ENCODE measurements around the gene PRKAR2B. TPM values are rescaled to one million over a fixed set of nuclear protein-coding genes. Genes with fewer than 3 reads are reported as not detected.

Gene PRKAR2B
- polyA plus RNA-seq, 4 donors, result 35.7 to 40.5 (median 38.3) TPM

DNA sequence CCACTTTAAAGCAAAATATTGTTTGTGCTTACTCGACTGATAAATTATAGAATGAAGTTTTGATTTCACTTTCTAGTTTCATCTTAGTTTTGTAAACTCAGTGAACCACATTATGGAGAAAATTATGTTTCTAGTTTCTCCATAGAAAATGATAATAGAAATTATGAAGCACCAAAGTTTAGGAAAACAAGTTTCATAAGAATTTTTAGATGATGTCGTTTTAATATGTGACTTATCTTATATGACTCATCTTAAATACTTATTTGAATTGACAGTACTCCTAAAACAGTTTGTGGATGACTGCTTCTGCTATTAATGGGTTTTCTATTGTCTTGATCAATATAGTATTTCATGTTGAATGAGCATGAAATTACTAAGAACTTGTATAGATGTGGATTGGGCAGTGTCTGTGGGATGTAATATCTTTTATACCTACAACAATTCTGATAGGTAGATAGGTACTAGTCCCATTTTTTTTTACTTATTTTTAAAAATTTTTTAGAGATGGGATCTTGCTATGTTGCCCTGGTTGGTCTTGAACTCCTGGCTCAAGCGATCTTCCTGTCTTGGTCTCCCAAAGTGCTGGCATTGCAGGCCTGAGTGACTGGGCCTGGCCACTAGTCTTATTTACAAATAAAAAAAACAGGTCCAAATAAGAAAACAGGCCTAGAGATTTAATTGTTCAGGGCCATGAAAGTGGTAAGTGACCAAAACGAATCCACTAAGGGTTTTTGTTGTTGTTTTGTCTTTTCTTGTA lies 127.9 kb downstream of the PRKAR2B start:
- DNase-seq (ENCODE audit: low read depth in 4 of 4, low spot score in 2 of 4), result no peak

DNA sequence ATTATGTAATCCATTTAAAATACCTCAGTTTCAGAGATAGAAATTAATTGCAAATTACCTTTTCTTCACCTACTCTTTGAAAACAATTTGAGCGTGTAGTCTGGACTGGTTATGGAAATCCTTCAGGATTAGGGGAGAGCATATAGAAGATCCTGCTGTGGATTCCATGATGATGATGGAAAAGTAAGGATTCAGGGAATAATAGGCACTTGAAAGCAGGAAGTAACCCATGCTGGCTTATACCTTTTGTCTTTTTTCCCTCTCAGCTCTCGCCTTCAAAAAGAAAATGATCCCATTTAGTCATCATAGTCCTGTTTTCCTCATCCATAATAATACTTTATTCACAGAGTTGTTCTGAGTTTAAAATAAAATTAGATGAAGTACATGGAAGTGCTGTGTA lies 128.7 kb downstream of the PRKAR2B start:
- no peak for DNase-seq (ENCODE audit: low read depth in 4 of 4, low spot score in 2 of 4)

DNA sequence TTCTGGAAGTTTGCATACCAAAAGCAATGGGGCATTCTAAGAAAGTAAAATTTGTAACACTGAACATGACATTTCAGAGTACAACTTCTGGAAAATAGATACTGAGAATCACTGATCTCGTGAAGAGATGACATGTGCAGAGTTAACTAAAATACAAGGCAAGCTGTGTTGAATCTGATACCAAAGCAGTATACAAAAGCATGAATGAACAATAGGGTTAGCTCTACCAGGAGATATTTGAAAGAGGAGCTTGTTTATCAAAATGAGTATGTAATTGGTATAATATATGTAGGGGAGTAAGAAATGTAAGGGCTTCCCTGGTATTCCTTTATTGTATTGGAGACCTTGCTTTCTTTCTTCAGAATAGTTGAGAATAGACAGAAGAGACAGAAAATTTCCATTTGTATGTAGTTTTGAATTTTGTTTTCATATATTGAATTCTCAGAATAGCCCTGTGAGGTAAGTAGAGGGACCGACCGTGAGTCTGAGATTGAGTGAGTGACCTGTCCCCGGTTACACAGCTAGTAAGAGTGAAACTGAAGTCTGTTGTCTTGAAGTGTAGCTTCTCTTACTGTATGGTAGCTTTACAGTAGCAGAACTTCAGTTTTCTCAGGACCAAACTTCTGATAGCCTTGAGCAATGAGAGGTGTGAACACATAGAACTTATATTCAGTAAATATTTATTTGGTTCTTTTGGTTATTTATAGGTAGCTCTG lies 129.3 kb downstream of the PRKAR2B start:
- no peak for DNase-seq (ENCODE audit: low read depth in 4 of 4, low spot score in 2 of 4)

DNA sequence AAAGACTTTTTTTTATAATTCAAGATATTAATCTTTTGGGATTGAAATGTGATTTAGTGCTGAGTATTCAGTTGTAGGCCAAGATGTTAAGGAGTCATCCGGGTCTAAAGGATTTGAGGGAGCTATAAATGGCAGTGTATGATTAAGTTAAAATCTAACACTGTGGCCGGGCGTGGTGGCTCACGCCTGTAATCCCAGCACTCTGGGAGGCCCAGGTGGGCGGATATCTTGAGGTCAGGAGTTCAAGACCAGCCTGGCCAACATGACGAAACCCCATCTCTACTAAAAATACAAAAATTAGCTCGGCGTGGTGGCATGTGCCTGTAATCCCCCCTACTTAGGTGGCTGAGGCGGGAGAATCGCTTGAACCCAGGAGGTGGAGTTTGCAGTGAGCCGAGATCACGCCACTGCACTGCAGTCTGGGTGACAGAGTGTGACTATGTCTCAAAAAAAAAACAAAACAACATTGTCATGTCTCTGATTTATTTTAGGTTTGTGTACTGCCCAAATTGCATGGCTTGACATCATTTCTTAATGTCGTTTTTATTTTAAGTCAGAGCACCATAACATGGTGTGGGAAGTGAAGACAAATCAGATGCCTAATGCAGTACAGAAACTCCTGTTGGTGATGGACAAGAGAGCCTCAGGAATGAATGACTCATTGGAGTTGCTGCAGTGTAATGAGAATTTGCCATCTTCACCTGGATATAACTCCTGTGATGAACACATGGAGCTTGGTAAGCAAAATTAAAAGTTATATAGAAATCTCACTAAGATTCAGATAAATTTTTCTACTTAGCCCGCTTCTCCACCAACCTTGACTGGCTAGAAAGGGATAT lies 135.0 kb downstream of the PRKAR2B start:
- no peak for DNase-seq (ENCODE audit: low read depth in 4 of 4, low spot score in 2 of 4)

DNA sequence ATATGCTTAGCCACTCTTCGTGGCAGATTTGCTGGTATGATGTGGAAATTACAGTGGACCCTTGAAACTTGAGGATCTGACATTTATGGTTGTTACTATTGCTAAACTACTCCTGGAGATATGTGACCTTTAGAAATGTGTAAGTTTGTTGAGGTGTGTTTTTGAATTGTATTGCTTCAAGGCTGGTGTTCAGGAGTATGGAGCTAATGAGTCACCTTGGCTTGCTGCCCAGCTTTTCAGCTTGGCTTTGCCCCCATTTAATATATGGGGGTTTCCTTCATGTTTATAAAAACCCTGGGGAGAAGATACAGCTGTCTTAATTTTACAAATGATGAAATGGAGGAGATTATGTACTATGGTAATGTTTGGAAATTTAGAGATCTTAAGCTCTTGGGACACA lies 135.9 kb downstream of the PRKAR2B start:
- no peak for DNase-seq (ENCODE audit: low read depth in 4 of 4, low spot score in 2 of 4)

DNA sequence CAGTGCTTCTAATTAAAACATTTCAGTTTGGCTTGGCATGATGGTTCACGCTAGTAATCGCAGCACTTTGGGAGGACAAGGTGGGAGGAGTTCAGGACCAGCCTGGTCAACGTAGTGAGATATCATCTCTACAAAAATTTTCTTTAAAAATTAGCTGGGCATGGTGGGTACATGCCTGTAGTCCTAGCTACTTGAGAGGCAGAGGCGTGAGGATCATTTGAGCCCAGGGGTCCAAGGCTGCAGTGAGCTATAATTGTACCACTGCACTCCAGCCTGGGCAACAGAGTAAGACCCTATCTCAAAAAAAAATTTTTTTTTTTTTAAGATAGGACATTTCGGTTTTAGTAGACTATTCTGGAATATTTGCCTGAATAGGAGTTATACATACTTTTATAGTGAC lies 136.7 kb downstream of the PRKAR2B start:
- DNase-seq (ENCODE audit: low read depth in 4 of 4, low spot score in 2 of 4), result no peak

DNA sequence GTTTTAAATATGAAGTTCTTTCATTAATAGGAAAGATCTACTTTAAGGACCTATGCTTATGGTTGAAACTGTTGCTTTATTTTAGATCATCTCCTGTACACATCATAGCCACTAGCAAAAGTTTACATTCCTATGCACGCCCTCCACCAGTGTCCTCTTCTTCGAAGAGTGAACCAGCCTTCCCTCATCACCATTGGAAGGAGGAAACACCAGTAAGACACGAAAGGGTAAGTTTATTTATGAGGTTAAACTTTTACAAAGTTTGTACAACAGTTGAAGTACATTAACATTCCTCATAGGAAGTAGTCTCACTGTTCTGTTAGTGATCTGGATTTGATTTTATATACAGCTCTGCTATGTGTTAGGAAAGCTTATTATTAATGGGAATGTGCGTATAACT lies 141.2 kb downstream of the PRKAR2B start:
- DNase-seq (ENCODE audit: low read depth in 4 of 4, low spot score in 2 of 4), result no peak

DNA sequence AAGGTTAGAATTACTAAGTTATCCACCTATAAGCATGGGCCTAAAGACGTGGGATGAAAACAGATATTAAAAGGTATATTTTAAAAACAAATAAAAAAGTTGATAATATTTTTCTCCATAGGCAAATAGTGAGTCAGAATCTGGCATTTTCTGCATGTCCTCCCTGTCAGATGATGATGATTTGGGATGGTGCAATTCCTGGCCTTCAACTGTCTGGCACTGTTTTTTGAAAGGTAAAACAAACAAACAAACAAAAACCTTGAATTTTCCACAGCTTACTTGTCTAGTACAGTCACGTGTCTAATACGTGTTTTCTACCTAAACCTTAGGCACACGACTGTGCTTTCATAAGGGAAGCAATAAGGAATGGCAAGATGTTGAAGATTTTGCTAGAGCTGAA lies 141.7 kb downstream of the PRKAR2B start:
- DNase-seq (ENCODE audit: low read depth in 4 of 4, low spot score in 2 of 4), result no peak

DNA sequence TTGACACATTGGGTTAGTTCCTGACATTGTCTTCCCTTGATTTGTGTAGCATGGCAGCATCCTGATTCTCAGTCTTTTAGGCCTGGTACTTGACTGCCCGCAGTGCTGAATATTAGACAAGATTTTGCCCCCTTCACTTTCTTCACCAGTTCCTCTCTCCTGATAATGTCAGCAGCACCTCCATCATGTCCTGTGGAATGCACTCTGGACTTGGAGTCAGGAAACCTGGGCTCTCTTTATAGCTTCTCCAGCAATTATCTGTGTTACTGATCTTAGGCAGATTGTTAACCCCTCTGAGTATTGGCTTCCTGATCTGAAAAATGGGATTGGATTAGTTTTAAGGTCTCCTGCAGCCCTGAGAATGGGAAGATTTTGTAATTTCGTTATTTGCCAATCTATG lies 143.3 kb downstream of the PRKAR2B start:
- no peak for DNase-seq (ENCODE audit: low read depth in 4 of 4, low spot score in 2 of 4)

DNA sequence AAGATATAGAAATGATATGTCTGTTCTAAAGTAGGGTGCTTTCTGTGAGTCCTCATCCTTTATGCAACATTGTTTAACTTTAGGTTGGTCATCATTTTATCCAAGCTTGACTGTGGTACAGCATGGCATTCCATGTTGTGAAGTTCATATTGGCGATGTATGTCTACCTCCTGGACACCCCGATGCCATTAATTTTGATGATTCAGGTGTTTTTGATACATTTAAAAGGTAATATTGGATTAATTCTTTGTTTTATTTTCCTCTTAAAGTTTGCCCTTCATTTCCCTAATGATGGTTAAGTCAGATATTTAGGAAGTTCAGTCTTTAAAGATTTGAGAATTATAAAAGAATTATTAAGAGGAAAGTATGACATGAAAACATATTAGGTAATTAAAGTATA lies 145.6 kb downstream of the PRKAR2B start:
- no peak for DNase-seq (ENCODE audit: low read depth in 4 of 4, low spot score in 2 of 4)

DNA sequence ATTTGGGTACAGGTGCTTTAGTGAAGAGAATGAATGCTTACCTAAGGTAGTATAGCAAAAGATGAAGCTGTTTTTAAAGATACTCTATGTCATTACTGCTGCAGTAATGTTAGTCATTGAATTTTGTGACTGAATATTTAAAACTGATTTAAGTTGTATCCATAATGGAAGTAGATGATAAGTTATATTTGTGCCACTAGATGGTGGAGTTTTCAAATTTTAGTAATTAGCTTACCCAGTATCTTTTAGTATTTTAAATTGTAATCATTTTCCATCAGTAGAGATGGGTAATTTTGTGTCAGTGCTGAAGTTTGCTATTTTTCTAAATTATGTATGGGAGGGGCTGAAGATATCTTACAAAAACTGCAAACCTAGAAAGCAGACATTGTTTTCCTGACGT lies 149.5 kb downstream of the PRKAR2B start:
- DNase-seq (ENCODE audit: low read depth in 4 of 4, low spot score in 2 of 4), result no peak

DNA sequence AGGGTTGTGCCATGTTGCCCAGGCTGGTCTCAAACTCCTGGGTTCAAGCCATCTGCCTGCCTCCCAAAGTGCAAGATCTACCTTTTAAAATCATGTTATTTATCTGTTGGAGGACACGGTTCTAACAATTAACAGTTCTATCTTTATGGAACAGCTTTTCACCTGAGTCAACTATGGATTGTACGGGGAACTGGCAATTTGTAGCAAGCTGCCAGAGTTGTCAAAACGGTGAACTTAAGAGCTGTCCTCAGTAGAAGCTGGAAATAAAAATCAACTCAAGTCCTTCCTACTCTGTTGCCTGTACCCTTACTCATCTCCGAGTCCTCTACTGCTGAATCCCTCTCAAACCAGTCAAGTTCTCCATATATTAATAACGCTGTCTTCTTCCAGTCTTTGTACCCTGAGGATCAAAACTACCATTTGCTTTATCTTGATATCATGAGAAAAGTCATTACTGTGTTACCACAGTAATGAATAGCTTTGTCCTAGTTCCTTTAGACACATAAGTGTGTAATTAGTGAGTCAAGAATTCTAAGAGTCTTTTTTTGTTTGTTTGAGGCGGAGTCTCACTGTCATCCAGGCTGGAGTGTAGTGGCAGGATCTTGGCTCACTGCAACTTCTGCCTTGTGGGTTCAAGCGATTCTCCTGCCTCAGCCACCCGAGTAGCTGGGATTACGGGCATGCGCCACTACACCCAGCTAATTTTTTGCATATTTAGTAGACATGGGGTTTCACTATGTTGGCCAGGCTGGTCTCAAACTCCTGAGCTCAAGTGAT lies 152.5 kb downstream of the PRKAR2B start:
- DNase-seq (ENCODE audit: low read depth in 4 of 4, low spot score in 2 of 4), result no peak

DNA sequence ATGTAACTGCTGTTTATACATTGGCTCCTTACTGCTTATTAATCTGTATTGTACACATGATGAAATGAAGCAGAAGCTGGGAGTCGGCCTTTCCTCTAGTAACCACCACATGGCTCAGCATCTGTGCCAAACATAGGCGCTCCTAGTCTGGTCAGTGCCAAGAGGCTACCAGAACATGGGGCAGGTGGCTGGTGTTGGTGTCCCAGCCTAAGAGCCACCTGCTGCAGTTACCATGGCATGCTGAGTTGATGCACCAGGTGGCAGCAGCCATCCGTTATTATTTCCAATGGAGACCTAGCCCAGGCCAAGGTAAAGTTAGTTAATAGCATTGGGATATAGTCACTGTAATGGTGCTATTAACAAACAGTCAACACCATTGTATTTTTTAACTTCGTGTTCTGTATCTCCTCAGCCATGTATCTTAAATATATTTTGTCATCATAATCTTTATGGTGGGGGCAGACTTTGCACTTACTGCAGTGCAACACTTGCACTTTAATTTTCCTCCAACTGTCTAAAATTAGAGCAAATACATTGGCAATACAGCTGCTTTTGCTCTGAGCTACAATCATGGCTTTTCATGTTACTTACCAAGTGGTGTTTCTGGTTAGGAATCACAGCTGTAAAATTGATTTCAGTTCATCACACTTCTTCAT lies 157.4 kb downstream of the PRKAR2B start:
- DNase-seq (ENCODE audit: low read depth in 4 of 4, low spot score in 2 of 4), result peak in 1 of 4 donors; percentile 13

DNA sequence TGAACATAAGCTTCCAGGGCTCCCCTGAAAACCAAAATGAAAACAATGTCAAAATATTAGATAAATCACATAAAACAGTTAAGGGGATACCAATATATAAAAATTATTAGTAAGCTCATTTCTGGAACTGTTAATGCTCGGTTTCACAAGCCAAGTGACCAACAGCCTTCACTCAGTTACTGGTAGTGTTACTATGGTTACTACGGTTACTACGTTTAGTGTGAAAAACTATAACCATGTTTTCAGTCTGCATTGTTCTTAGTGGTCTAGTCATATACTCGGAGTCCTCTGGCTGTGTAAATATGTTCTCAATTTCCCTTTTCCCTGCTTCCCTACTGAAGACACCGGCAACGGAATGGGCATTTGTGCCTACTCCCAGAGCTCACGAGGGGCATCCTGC lies 159.1 kb downstream of the PRKAR2B start:
- DNase-seq (ENCODE audit: low read depth in 4 of 4, low spot score in 2 of 4), result no peak

DNA sequence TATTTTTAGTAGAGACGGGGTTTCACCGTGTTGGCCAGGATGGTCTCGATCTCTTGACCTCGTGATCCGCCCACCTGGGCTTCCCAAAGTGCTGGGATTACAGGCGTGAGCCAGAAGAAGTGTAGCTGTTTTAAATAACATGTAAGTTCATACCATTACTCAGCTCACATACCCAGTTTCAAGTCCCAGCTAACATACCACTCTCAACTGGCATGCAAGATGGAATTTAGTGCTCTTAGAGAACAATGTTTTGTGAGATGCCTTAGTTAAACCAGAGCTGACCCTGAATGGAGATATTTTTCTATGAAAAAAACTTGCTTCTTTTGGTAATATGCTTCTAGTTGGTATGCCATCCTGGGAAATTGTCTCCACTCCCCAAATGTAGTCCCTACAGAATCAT lies 161.6 kb downstream of the PRKAR2B start:
- no peak for DNase-seq (ENCODE audit: low read depth in 4 of 4, low spot score in 2 of 4)

DNA sequence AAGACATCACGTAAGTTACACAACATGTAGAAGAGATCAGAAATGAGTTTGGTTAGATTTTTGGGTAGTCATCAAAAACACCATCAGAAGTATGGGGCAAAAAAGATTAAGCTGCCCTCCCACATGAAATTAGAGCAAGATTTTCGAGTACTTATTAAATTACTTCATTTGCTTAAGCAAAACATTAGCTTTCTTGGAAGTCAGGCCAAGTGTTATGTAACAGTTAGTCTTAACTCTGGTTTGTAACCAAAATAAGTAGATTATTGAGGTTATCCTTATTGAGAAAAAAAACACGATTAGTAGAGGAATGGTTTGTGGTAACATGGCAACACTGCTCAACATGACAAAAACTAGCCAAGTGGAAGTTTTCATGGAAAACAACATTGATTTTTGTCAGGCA lies 162.2 kb downstream of the PRKAR2B start:
- DNase-seq (ENCODE audit: low read depth in 4 of 4, low spot score in 2 of 4), result no peak

DNA sequence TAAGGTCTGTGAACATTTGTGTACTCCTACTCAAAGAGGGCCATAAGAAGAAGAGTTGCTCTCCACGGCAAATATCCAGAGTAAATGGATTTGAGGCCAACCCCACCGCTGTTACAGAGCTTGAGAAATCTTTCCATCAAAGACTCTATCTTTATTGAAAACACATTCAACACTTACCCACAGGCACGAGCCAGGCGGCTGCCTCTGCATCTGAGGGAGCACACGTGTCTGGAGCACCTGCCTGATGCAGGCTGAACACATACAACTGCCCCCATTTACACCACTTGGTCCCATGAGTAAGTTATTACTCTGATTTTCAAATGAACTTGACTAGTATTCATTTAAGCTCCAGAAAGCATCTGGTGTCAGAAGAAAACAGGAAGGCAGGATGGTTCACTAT lies 163.0 kb downstream of the PRKAR2B start:
- no peak for DNase-seq (ENCODE audit: low read depth in 4 of 4, low spot score in 2 of 4)

DNA sequence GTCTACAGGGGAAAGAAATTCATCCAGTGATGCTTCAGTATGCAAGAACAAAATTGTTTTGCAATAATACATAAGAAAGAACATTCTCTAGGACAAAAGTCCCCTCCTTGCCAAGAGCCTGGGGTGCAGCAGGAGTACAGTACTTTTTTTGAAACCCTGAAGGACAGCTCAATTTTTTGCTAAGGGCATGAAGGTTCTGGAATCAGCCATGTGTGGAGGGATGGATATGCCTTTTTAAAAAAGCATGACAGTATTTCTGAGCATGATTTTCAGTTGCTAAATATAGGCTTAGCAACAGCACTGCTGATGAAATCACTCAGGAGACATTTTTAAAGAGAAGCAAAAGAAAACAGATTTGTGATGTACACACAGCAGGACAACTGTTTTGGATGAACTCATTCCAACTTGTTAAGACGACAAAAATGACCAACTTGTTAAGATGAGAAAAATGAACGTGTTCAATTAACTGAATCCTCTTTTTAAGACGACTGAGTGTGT lies 163.6 kb downstream of the PRKAR2B start:
- DNase-seq (ENCODE audit: low read depth in 4 of 4, low spot score in 2 of 4), result no peak

DNA sequence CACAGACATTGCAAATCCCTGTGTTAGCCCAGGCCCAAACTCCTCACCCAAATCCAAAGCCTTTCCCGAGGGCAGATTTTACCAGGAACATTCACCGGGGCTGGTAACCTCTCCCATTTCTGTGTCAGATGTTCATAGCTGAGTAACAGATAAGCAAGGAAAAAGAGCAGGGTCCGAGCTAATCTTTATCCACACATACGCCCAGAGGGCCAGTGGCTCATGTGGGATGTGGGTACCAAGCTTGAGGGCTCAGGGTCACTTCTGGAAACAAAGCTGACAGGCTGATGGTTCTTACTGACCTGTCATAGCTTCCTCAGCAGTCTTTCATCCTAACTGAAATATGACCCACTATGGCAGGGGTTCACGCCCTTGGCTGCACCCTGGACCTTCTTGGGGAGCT lies 164.1 kb downstream of the PRKAR2B start:
- DNase-seq (ENCODE audit: low read depth in 4 of 4, low spot score in 2 of 4), result no peak

DNA sequence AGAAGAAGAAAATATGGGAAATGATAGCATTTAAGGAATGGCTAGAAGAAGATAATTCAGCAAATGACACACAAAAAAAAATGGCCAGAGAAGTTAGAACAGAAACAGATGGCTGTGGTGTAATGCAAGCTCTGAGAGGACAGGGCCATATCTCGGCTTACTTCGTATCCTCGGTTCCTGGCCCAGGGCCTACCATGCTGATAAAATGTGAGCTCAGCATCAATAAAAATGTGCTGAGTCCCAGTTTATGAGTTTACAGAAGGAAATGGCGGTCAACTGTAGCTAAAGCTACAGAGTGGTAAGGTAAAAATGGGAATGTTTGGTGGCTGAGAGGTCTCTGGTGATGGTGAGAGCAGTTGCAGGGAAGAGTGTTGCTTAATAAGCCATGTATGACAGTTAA lies 165.1 kb downstream of the PRKAR2B start:
- no peak for DNase-seq (ENCODE audit: low read depth in 4 of 4, low spot score in 2 of 4)

Measured in left renal cortex interstitium (tissue), 4 donors.